CD4-positive, alpha-beta T cell (primary cell): ENCODE results near the gene RAB7B. TPM values are rescaled to one million over a fixed set of nuclear protein-coding genes. Genes with fewer than 3 reads are reported as not detected.

ENCODE experiments used
- ATAC-seq: fragments of 200-7000 bp; cut with Tn5 transposase; one replicate; pipeline ENCODE4 v1.10.0; 2022; ENCODE audit warnings: mild to moderate bottlenecking; ENCODE audit not compliant: poor library complexity
- CTCF ChIA-PET: fragments of 350-600 bp; sonication (Branson Sonifier 250); formaldehyde crosslinking; loops from one replicate; lab custom pipeline; 2021; ENCODE audit warnings: antibody characterized with exemption, inconsistent platforms; lab: Charles Lee
- POLR2A ChIA-PET: fragments of 350-600 bp; sonication (Branson Sonifier 250); formaldehyde crosslinking; loops from one replicate; lab custom pipeline; 2021; ENCODE audit warnings: antibody characterized with exemption, inconsistent platforms; lab: Charles Lee
- DNase-seq, 14 experiments: peaks; one replicate each; pipeline ENCODE4 v3.0.0-alpha.2; 2013 to 2020; ENCODE audit warnings: mixed read lengths in 2 of 14
- H3K27ac ChIP-seq, 2 donors: one replicate each; pipeline versions ENCODE4 v1.5.1 to v1.7.0; 2013; ENCODE audit warnings: low read length in 2 of 2, low read depth in 1 of 2, mild to moderate bottlenecking in 1 of 2
- H3K27me3 ChIP-seq, 2 experiments: 1 replicate in 1 of 2; 2 replicates in 1 of 2; pipeline versions ENCODE4 v1.6.1 to v1.7.0; 2013; ENCODE audit warnings: low read length in 2 of 2, control low read depth in 1 of 2, mild to moderate bottlenecking in 1 of 2, moderate library complexity in 1 of 2; ENCODE audit not compliant: insufficient read depth in 2 of 2, control insufficient read depth in 1 of 2
- H3K36me3 ChIP-seq: one replicate; pipeline ENCODE4 v1.6.1; 2013; ENCODE audit warnings: low read length, control low read depth; ENCODE audit not compliant: insufficient read depth
- H3K4me1 ChIP-seq: one replicate; pipeline ENCODE4 v1.6.1; 2013; ENCODE audit warnings: low read length, control low read depth; ENCODE audit not compliant: insufficient read depth
- H3K4me3 ChIP-seq: one replicate; pipeline ENCODE4 v1.5.1; 2013; ENCODE audit warnings: mild to moderate bottlenecking, low read length, moderate library complexity
- H3K9me3 ChIP-seq, 2 experiments: 1 replicate in 1 of 2; 2 replicates in 1 of 2; pipeline versions ENCODE4 v1.6.1 to v1.7.0; 2013; ENCODE audit warnings: low read length in 2 of 2, mild to moderate bottlenecking in 2 of 2, control low read depth in 1 of 2, moderate library complexity in 1 of 2; ENCODE audit not compliant: control insufficient read depth in 1 of 2, insufficient read depth in 1 of 2
- H3K27ac Mint-ChIP-seq: one replicate; pipeline ENCODE4 v1.8.0; 2020; ENCODE audit warnings: mixed read lengths
- H3K27me3 Mint-ChIP-seq: one replicate; pipeline ENCODE4 v1.8.0; 2021; ENCODE audit warnings: mixed read lengths
- H3K36me3 Mint-ChIP-seq: one replicate; pipeline ENCODE4 v1.8.0; 2021; ENCODE audit warnings: low read depth, mixed read lengths
- H3K4me1 Mint-ChIP-seq: one replicate; pipeline ENCODE4 v1.8.0; 2021; ENCODE audit warnings: low read depth, mixed read lengths
- H3K4me3 Mint-ChIP-seq: one replicate; pipeline ENCODE4 v1.8.0; 2020; ENCODE audit warnings: mild to moderate bottlenecking, mixed read lengths
- H3K9me3 Mint-ChIP-seq: one replicate; pipeline ENCODE4 v1.8.0; 2020; ENCODE audit warnings: mixed read lengths
- CTCF ChIP-seq: fragments of 200-600 bp; IDR thresholded peaks from one replicate; pipeline ENCODE4 v1.8.0; 2022; ENCODE audit warnings: antibody characterized with exemption, mild to moderate bottlenecking
- intact Hi-C, 2 experiments: fragments of 100-400 bp; cut with DNase I in 1 of 2; cut with micrococcal nuclease in 1 of 2; formaldehyde crosslinking; loops; one replicate each; pipeline versions ENCODE4 v1.15.1 to v1.9.0; 2023 to 2025; cut with DNase I, micrococcal nuclease
- total RNA-seq, 174 experiments: library from RNA in 2 of 174; stranded (reverse) in 2 of 174; gene quantifications; one replicate each; pipeline ENCODE4 v1.2.3 and lab custom pipeline; 2021 to 2026

RAB7B gene
- total RNA-seq, 2 experiments from 2014 or later, result 0.08 TPM; not detected in 1

- DNase-seq (no peak), ATAC-seq (no peak)
- Mint-ChIP-seq H3K27ac (no peak overlapping the region), H3K4me3 (no peak overlapping the region), H3K27me3 (no peaks in the 10 kb centered on the region), H3K4me1 (peaks cover 24% of the 10 kb centered on the region), H3K36me3 (no peaks in the 10 kb centered on the region), H3K9me3 (no peaks in the 10 kb centered on the region)
- ChIA-PET POLR2A (no interaction called here), CTCF (no interaction called here)
- intact Hi-C loops, result no loop called here
- H3K27ac ChIP-seq, result no peak overlapping the region
- no peaks in the 10 kb centered on the region for H3K27me3 ChIP-seq
- peaks cover 11% of the 10 kb centered on the region for H3K4me1 ChIP-seq
- H3K4me3 ChIP-seq, result no peak overlapping the region
- TF ChIP-seq CTCF, result no peak
- no peaks in the 10 kb centered on the region for H3K9me3 ChIP-seq
- H3K36me3 ChIP-seq, result no peaks in the 10 kb centered on the region
Measured at GRCh38 chr1:206047271-206047670, 44.1 kb upstream of the RAB7B start.

- Mint-ChIP-seq H3K27ac (no peak overlapping the region), H3K27me3 (no peaks in the 10 kb centered on the region), H3K36me3 (no peaks in the 10 kb centered on the region), H3K4me1 (peaks cover 6% of the 10 kb centered on the region), H3K9me3 (no peaks in the 10 kb centered on the region), H3K4me3 (no peak overlapping the region)
- no peak for ATAC-seq
- intact Hi-C loops, result no loop called here
- TF ChIP-seq CTCF, result no peak
- no peak for DNase-seq
- peaks cover 7% of the 10 kb centered on the region for H3K4me1 ChIP-seq
- no peak overlapping the region for H3K4me3 ChIP-seq
- no peaks in the 10 kb centered on the region for H3K9me3 ChIP-seq
- no peaks in the 10 kb centered on the region for H3K36me3 ChIP-seq
- POLR2A ChIA-PET, result no interaction called here
- no peak overlapping the region for H3K27ac ChIP-seq
- H3K27me3 ChIP-seq, result no peaks in the 10 kb centered on the region
- CTCF ChIA-PET, result no interaction called here
Measured at GRCh38 chr1:206041640-206042039, 38.4 kb upstream of the RAB7B start.

- no peak for TF ChIP-seq CTCF
- Histone ChIP-seq H3K27ac (no peak overlapping the region), H3K4me3 (no peak overlapping the region), H3K27me3 (no peaks in the 10 kb centered on the region), H3K9me3 (no peaks in the 10 kb centered on the region), H3K4me1 (peaks cover 7% of the 10 kb centered on the region), H3K36me3 (no peaks in the 10 kb centered on the region)
- Mint-ChIP-seq H3K4me3 (no peak overlapping the region), H3K27ac (no peak overlapping the region), H3K36me3 (no peaks in the 10 kb centered on the region), H3K4me1 (peaks cover 7% of the 10 kb centered on the region), H3K9me3 (no peaks in the 10 kb centered on the region), H3K27me3 (no peaks in the 10 kb centered on the region)
- POLR2A ChIA-PET, result no interaction called here
- DNase-seq, result no peak
- CTCF ChIA-PET, result no interaction called here
- no peak for ATAC-seq
- intact Hi-C loops, result no loop called here
Measured at GRCh38 chr1:206040328-206040727, 37.1 kb upstream of the RAB7B start.
